ENCODE data around the gene GTF2A1. TPM values are rescaled to one million over a fixed set of nuclear protein-coding genes. Genes with fewer than 3 reads are reported as not detected.
"Not testable (repeated sequence)": the region's sequence is repeated elsewhere in the genome, so short reads cannot be mapped to it uniquely, and the experiment has no call there.

GTF2A1 gene
- total RNA-seq, 2 donors from 2014 or later: 21.4 to 25.5 TPM

- Histone ChIP-seq H3K36me3 (no peaks in the 10 kb centered on the region), H3K4me1 (ENCODE audit: control insufficient read depth in 1 of 2, low read depth in 2 of 2) (no peaks in the 10 kb centered on the region), H3K4me3 (no peak overlapping the region), H3K27ac (no peak overlapping the region), H3K9me3 (no peaks in the 10 kb centered on the region), H3K27me3 (replicated peaks; ENCODE audit: insufficient read depth) (no peaks in the 10 kb centered on the region)
- no peak for DNase-seq (ENCODE audit: low spot score)
- no peak for ATAC-seq (ENCODE audit: insufficient number of reproducible peaks, low FRiP score, low read depth)
- TF ChIP-seq CTCF (IDR thresholded peaks at IDR 0.05): no peak
Measured at GRCh38 chr14:81231540-81231939, 10.8 kb upstream of the GTF2A1 start.

- Histone ChIP-seq H3K27me3 (replicated peaks; ENCODE audit: insufficient read depth) (no peaks in the 10 kb centered on the region), H3K9me3 (no peaks in the 10 kb centered on the region), H3K27ac (no peak overlapping the region), H3K4me1 (ENCODE audit: control insufficient read depth in 1 of 2, low read depth in 2 of 2) (peaks cover 5 to 7% of the 10 kb centered on the region in 2 donors), H3K36me3 (no peaks in the 10 kb centered on the region), H3K4me3 (no peak overlapping the region)
- no peak for TF ChIP-seq CTCF (IDR thresholded peaks at IDR 0.05)
- no peak for DNase-seq (ENCODE audit: low spot score)
- ATAC-seq (ENCODE audit: insufficient number of reproducible peaks, low FRiP score, low read depth): no peak
Measured at GRCh38 chr14:81224222-81224621, 3.5 kb upstream of the GTF2A1 start.

GRCh38 chr14:81223788-81224187 lies 3.0 kb upstream of the GTF2A1 start:
- not testable (repeated sequence) for H3K4me3 ChIP-seq; H3K27me3 ChIP-seq (replicated peaks; ENCODE audit: insufficient read depth); H3K36me3 ChIP-seq; ATAC-seq (ENCODE audit: insufficient number of reproducible peaks, low FRiP score, low read depth); H3K27ac ChIP-seq; H3K9me3 ChIP-seq; DNase-seq (ENCODE audit: low spot score)
- peaks cover 6 to 10% of the 10 kb centered on the region in 2 donors for H3K4me1 ChIP-seq (ENCODE audit: control insufficient read depth in 1 of 2, low read depth in 2 of 2)

GRCh38 chr14:81222691-81223090 lies 1.9 kb upstream of the GTF2A1 start:
- no peak overlapping the region for H3K27ac ChIP-seq
- no peaks in the 10 kb centered on the region for H3K9me3 ChIP-seq
- no peak for ATAC-seq (ENCODE audit: insufficient number of reproducible peaks, low FRiP score, low read depth)
- TF ChIP-seq CTCF (IDR thresholded peaks at IDR 0.05): no peak
- H3K4me3 ChIP-seq: no peak overlapping the region
- no peak for DNase-seq (ENCODE audit: low spot score)
- peaks cover 12 to 21% of the 10 kb centered on the region in 2 donors for H3K4me1 ChIP-seq (ENCODE audit: control insufficient read depth in 1 of 2, low read depth in 2 of 2)
- H3K27me3 ChIP-seq (replicated peaks; ENCODE audit: insufficient read depth): no peaks in the 10 kb centered on the region
- no peaks in the 10 kb centered on the region for H3K36me3 ChIP-seq

GRCh38 chr14:81222126-81222525 lies 1.4 kb upstream of the GTF2A1 start:
- Histone ChIP-seq H3K4me1 (ENCODE audit: control insufficient read depth in 1 of 2, low read depth in 2 of 2) (peaks cover 17 to 27% of the 10 kb centered on the region in 2 donors), H3K27ac (peak overlapping the region; percentile 96 to 99), H3K27me3 (replicated peaks; ENCODE audit: insufficient read depth) (no peaks in the 10 kb centered on the region), H3K9me3 (no peaks in the 10 kb centered on the region), H3K36me3 (no peaks in the 10 kb centered on the region), H3K4me3 (peak overlapping the region; percentile 94)
- no peak for ATAC-seq (ENCODE audit: insufficient number of reproducible peaks, low FRiP score, low read depth)
- no peak for TF ChIP-seq CTCF (IDR thresholded peaks at IDR 0.05)
- no peak for DNase-seq (ENCODE audit: low spot score)

GRCh38 chr14:81221579-81222102 lies 882 bp upstream of the GTF2A1 start:
- Histone ChIP-seq H3K4me1 (ENCODE audit: control insufficient read depth in 1 of 2, low read depth in 2 of 2) (peaks cover 19 to 32% of the 10 kb centered on the region in 2 donors), H3K27me3 (replicated peaks; ENCODE audit: insufficient read depth) (no peaks in the 10 kb centered on the region), H3K27ac (peak overlapping the region; percentile 96 to 99), H3K4me3 (peak overlapping the region; percentile 94), H3K36me3 (no peaks in the 10 kb centered on the region), H3K9me3 (no peaks in the 10 kb centered on the region)
- DNase-seq (ENCODE audit: low spot score) (no peak), ATAC-seq (ENCODE audit: insufficient number of reproducible peaks, low FRiP score, low read depth) (no peak)
- no peak for TF ChIP-seq CTCF (IDR thresholded peaks at IDR 0.05)

Data from thoracic aorta (tissue), 2 donors.